Islet precursor cell (in vitro differentiated cells): ENCODE data around the gene BRINP3.

Source experiments
- DNase-seq: peaks from one replicate; pipeline ENCODE4 v3.0.0-alpha.2; 2018

Gene BRINP3

GRCh38 chr1:190312763-190313162 is 164.9 kb downstream of the BRINP3 start:
- no peak for DNase-seq

- DNase-seq = no peak
Observed at GRCh38 chr1:190303501-190303900, 174.2 kb downstream of the BRINP3 start.

GRCh38 chr1:190296453-190296852 is 181.2 kb downstream of the BRINP3 start:
- no peak for DNase-seq

- no peak for DNase-seq
Observed at GRCh38 chr1:190289897-190290296, 187.8 kb downstream of the BRINP3 start.

- no peak for DNase-seq
Observed at GRCh38 chr1:190286111-190286510, 191.6 kb downstream of the BRINP3 start.

- DNase-seq = no peak
Observed at GRCh38 chr1:190277107-190277506, 200.6 kb downstream of the BRINP3 start.

- DNase-seq = no peak
Observed at GRCh38 chr1:190274721-190275120, 202.9 kb downstream of the BRINP3 start.

- DNase-seq = no peak
Observed at GRCh38 chr1:190273161-190273560, 204.5 kb downstream of the BRINP3 start.

- DNase-seq = no peak
Observed at GRCh38 chr1:190262538-190262937, 215.1 kb downstream of the BRINP3 start.

GRCh38 chr1:190259424-190259823 is 218.2 kb downstream of the BRINP3 start:
- no peak for DNase-seq

- DNase-seq = no peak
Observed at GRCh38 chr1:190258003-190258402, 219.7 kb downstream of the BRINP3 start.

GRCh38 chr1:190252046-190252445 is 225.6 kb downstream of the BRINP3 start:
- DNase-seq = no peak

- DNase-seq = no peak
Observed at GRCh38 chr1:190250368-190250767, 227.3 kb downstream of the BRINP3 start.

- DNase-seq = no peak
Observed at GRCh38 chr1:190244406-190244805, 233.3 kb downstream of the BRINP3 start.

- no peak for DNase-seq
Observed at GRCh38 chr1:190243056-190243455, 234.6 kb downstream of the BRINP3 start.

GRCh38 chr1:190226006-190226405 is 251.7 kb downstream of the BRINP3 start:
- DNase-seq = no peak

- DNase-seq = no peak
Observed at GRCh38 chr1:190212450-190212849, 265.2 kb downstream of the BRINP3 start.

- no peak for DNase-seq
Observed at GRCh38 chr1:190207733-190208132, 269.9 kb downstream of the BRINP3 start.

- no peak for DNase-seq
Observed at GRCh38 chr1:190205713-190206112, 272.0 kb downstream of the BRINP3 start.

GRCh38 chr1:190196020-190196419 is 281.6 kb downstream of the BRINP3 start:
- DNase-seq = no peak

- DNase-seq = no peak
Observed at GRCh38 chr1:190193508-190194115, 284.1 kb downstream of the BRINP3 start.

GRCh38 chr1:190192627-190193026 is 285.0 kb downstream of the BRINP3 start:
- no peak for DNase-seq

- no peak for DNase-seq
Observed at GRCh38 chr1:190183588-190183987, 294.1 kb downstream of the BRINP3 start.

GRCh38 chr1:190179817-190180216 is 297.8 kb downstream of the BRINP3 start:
- no peak for DNase-seq

GRCh38 chr1:190178827-190179226 is 298.8 kb downstream of the BRINP3 start:
- no peak for DNase-seq

- DNase-seq = no peak
Observed at GRCh38 chr1:190177555-190177954, 300.1 kb downstream of the BRINP3 start.
